GM12872 (cell line): ENCODE results near the gene ANKIB1.

Experiments used
- TF ChIP-seq, protein P1 (sequence below): IDR thresholded peaks from 3 replicates; pipeline ENCODE4 v1.5.1; 2011; ENCODE audit warnings: low read depth, mild to moderate bottlenecking, low read length, moderate library complexity; ENCODE audit not compliant: insufficient read depth

ANKIB1 gene

DNA sequence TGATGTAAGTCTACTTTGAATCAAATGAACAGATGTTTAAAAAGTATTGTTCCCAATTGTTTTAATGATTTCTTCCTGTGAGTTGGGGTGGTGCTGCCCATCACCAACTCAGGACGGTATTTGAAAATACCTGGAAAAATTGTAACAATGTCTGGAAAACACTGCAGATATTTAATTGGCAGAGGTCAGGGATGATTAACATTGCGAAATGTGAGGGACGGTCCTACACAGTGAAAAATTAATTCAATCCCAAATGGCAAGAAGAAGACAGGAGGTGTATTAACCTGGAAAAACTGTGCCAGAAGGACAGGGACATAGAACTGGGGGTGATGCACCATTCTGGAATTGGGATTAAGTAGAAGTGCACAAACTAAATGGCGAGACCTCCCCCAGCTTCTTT is 29.6 kb downstream of the ANKIB1 start:
- TF ChIP-seq, protein P1, sequence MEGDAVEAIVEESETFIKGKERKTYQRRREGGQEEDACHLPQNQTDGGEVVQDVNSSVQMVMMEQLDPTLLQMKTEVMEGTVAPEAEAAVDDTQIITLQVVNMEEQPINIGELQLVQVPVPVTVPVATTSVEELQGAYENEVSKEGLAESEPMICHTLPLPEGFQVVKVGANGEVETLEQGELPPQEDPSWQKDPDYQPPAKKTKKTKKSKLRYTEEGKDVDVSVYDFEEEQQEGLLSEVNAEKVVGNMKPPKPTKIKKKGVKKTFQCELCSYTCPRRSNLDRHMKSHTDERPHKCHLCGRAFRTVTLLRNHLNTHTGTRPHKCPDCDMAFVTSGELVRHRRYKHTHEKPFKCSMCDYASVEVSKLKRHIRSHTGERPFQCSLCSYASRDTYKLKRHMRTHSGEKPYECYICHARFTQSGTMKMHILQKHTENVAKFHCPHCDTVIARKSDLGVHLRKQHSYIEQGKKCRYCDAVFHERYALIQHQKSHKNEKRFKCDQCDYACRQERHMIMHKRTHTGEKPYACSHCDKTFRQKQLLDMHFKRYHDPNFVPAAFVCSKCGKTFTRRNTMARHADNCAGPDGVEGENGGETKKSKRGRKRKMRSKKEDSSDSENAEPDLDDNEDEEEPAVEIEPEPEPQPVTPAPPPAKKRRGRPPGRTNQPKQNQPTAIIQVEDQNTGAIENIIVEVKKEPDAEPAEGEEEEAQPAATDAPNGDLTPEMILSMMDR = no peak

DNA sequence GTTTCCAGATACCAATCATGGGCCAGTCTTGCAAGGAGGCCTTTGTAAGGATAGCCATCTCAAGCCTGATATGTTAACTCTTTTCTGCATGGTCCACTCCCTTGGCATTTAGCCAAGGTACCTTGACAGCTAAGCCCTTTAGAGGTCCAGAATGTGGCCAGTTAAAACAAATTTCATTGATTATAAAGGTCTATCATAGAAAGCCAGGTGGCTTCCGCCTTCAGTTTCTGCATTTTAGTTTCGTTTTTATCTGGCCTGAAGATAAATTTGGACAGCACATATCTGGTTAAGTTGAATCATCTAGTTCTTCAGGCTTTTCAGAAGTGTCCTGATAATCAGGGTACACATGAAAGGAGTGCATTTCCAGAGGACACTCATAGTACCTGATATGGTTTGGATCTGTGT is 30.7 kb downstream of the ANKIB1 start:
- TF ChIP-seq, protein P1 = no peak

DNA sequence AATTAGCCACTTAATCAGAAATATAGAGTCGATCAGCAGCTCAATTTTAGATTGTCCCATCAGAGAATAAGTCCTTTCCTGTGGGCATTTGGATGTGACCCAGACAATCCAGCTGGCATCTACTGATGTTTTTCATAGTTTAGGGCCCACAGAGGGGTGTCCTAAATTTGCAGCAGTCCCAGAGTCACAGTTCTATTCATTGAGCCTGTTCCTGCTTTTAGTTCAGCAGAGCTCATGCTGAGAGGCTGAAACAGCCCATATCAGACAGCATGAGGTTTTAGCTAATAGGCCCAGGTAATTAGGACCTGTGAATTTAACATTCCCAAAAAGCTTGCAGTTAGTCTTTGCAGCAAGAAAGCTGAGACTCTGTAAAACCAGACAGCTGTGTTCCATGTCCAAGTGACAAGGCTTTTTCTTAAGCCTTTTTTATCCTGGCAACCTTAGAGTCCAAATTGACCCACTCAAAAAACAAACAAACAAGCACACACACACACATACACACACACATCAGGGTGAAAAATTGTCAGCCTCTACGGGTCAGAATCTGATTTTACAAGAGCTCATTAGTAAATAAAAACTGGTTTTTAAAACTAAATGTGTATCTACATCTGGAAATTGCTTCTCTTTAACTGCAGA is 33.7 kb downstream of the ANKIB1 start:
- TF ChIP-seq, protein P1 = no peak

DNA sequence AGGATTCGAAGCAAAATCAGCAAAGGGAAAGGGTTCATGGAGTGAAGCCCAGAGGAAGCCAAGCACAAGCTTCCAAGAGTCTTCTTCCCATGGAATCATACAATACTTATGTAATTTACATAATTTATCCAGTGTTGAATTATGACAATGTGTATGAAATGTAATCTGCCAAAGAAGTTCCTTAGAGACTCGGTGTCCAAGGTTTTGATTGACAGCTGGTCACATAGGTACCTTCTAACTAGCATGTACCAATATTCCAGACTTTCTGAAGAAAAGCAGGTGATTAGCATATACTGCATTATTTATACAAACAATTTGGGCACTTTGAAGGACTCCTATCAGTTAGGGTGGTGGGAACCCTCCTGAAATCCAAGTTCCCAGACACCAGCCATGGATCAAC is 35.3 kb downstream of the ANKIB1 start:
- TF ChIP-seq, protein P1 = no peak

DNA sequence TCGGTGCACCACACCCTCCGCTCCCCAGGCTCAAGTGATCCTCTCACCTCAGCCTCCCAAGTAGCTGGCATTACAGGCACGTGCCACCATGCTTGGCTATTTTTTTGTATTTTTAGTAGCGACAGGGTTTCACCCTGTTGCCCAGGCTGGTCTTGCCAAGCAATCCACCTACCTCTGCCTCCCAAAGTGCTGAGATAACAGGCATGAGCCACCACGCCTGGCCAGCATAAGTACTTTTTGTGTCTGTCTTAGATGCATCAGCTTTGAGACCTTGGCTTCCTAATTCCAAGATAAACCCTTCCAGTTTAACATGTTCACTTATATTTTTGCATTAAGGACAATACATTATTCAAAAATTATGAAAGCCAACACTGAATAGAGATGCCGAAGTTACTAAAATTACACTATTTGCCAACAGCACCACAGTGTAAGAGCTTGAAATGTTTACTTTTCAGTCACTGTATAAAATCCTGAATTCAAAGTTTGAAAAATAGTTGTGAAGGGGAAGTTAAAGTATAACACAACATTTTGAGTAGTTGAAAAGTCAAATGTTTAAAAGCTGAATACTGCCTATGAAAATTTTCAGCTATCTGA is 36.5 kb downstream of the ANKIB1 start:
- TF ChIP-seq, protein P1 = no peak

DNA sequence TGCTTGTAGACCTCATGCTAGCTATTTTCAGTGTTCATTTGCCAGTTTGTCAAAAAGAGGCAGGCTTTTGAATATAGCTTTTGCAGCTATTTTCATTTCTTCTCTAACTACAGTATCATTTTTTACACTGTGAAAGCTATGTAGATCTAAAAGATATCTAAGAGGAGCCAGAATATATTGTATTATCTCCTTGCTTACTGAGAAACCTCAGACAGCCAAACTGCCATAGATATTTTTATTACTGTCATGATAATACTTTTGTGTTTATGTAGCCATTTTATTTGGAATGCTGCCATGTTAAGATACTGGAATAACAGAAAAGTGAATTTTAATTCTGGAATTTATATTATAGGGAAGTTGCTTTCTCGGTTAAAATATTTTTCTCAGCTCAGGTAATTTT is 37.2 kb downstream of the ANKIB1 start:
- TF ChIP-seq, protein P1 = no peak

DNA sequence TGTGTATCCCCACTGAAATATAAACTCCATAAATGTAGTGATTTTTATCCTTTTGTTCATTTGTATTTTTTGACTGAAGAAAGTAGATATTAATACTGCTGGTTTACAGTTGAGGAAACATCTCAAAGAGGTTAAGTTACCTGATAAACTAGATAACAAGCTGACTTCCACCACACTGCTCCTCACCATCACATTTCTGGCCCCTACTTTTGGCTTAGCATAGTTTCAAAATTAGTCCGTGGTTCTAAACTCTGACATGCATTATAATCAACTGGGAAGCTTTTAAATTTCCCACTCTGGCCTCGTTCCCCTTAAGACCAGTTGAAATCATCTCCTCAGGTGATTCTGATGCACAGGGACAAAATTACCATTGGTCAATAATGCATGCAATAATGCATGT is 43.5 kb downstream of the ANKIB1 start:
- TF ChIP-seq, protein P1 = no peak
